ENCODE data around the gene DDX31. TPM values are rescaled to one million over a fixed set of nuclear protein-coding genes. Genes with fewer than 3 reads are reported as not detected.

The DDX31 gene
- total RNA-seq, 4 donors from 2014 or later, result 6.1 to 30.1 (median 9.8) TPM

DNA sequence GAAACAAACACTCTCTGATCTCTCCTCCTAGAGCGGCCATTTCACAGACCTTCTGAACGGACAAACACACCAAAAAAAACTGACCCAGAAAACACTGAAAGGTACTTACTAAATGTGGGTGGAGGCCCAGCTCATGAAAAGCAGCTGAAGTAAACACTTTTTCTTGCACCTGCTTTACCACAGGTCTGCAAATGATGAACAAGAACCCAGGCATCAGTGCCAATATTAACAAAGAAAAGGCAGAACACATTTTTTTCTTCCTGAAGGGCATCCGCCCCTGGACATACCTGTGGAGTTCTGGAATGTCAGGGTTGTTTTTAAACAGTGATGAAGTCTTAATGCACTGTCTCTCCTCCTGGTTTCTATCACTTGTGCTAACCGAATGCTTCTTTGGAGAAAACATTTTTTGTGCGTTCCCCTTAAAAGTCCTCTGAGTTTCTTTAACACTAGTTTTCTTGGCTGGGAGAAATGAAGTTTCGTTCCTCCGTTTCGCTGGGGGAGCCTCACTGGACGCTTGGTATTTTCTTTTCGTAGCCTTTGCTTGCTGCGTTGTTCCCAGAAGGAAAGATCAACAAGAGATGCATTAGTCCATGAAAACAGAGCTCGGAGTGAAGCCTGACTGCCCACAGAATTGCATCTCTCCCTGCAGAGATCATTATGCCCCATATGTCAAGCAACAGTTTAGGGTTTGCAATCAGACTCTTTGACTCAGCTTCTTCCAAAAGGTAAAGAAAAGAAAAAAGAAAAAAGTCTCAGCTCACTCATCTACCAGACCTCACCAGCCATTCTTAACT lies 7.4 kb downstream of the DDX31 start:
- Histone ChIP-seq H3K9me3 (no peaks in the 10 kb centered on the region), H3K27ac (no peak overlapping the region), H3K36me3 (peaks cover 0 to 27% (median 13%) of the 10 kb centered on the region in 4 donors), H3K27me3 (no peaks in the 10 kb centered on the region), H3K4me1 (no peaks in the 10 kb centered on the region), H3K4me3 (no peak overlapping the region)
- TF ChIP-seq CTCF (IDR thresholded peaks at IDR 0.05) (no peak), EP300 (IDR thresholded peaks at IDR 0.05; ENCODE audit: low read depth) (no peak), POLR2A (IDR thresholded peaks at IDR 0.05) (no peak), POLR2AphosphoS5 (IDR thresholded peaks at IDR 0.05) (no peak)
- DNase-seq, result no peak
- in situ Hi-C loops (cut with MboI; ENCODE audit: low pct_ligation_motif_present in 1 of 4, low pct_unique_long_range_greater_than_20kb in 1 of 4, low sequenced_read_pairs in 3 of 4) (no loop called here), intact Hi-C loops (cut with DNase I; ENCODE audit: low total_unique reads) (loop anchor here (10.0 kb wide), 1 partner anchor 242 kb away; no protein-coding TSS in a partner anchor)
- WGBS, 2 donors (ENCODE audit: low coverage in 1 of 2), result 81 to 83% methylated on average over 10 to 12 of the region's 12 CpGs

GRCh38 chr9:132656299-132656698 lies 13.5 kb downstream of the DDX31 start:
- H3K36me3 ChIP-seq, result peaks cover 0 to 30% (median 14%) of the 10 kb centered on the region in 4 donors
- intact Hi-C loops (cut with DNase I; ENCODE audit: low total_unique reads), result no loop called here

GRCh38 chr9:132651259-132651658 lies 18.5 kb downstream of the DDX31 start:
- Histone ChIP-seq H3K9me3 (no peaks in the 10 kb centered on the region), H3K27me3 (no peaks in the 10 kb centered on the region), H3K27ac (no peak overlapping the region), H3K4me3 (no peak overlapping the region), H3K36me3 (peaks cover 0 to 19% (median 6%) of the 10 kb centered on the region in 4 donors), H3K4me1 (peaks cover 0 to 21% (median 9%) of the 10 kb centered on the region in 4 donors)
- 49 to 61% methylated on average over 5 to 6 of the region's 6 CpGs for WGBS, 2 donors (ENCODE audit: low coverage in 1 of 2)
- intact Hi-C loops (cut with DNase I; ENCODE audit: low total_unique reads), result no loop called here
- peak; percentile 47 for DNase-seq
- TF ChIP-seq EP300 (IDR thresholded peaks at IDR 0.05; ENCODE audit: low read depth) (no peak), CTCF (IDR thresholded peaks at IDR 0.05) (peak; percentile 17 to 40 (median 32))
- in situ Hi-C loops (cut with MboI; ENCODE audit: low pct_ligation_motif_present in 1 of 4, low pct_unique_long_range_greater_than_20kb in 1 of 4, low sequenced_read_pairs in 3 of 4), result no loop called here

More at GRCh38 chr9:132656299-132656698, 13.5 kb downstream of the DDX31 start:
- H3K9me3 ChIP-seq, result no peaks in the 10 kb centered on the region
- H3K4me3 ChIP-seq, result no peak overlapping the region
- H3K4me1 ChIP-seq, result peaks cover 0 to 1% (median 0%) of the 10 kb centered on the region in 4 donors
- in situ Hi-C loops (cut with MboI; ENCODE audit: low pct_ligation_motif_present in 1 of 4, low pct_unique_long_range_greater_than_20kb in 1 of 4, low sequenced_read_pairs in 3 of 4), result no loop called here
- DNase-seq, result no peak
- no peaks in the 10 kb centered on the region for H3K27me3 ChIP-seq
- TF ChIP-seq EP300 (IDR thresholded peaks at IDR 0.05; ENCODE audit: low read depth) (no peak), POLR2AphosphoS5 (IDR thresholded peaks at IDR 0.05) (no peak), CTCF (IDR thresholded peaks at IDR 0.05) (no peak), POLR2A (IDR thresholded peaks at IDR 0.05) (no peak)
- 90 to 93% methylated on average over 4 to 7 of the region's 7 CpGs for WGBS, 2 donors (ENCODE audit: low coverage in 1 of 2)
- H3K27ac ChIP-seq, result no peak overlapping the region

DNA sequence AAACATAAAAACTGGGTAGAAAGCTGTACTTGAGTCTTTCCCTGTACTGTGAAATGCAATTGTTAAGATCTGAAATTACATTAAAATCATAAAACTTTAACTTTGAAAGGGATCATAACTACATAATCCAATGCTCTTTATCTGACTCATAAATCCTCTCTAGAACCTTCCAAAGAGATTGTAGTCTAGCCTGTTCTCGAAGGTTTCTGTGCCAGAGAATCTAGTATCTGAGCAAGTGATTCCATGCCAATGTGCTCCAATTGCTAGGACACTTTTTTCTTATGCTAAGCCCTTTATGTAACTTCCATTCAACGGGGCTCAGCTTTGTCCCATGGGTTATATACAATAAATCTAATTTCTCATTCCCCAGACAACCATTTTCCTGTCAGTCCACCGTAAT lies 21.1 kb downstream of the DDX31 start:
- Histone ChIP-seq H3K27me3 (no peaks in the 10 kb centered on the region), H3K27ac (peak overlapping the region in 3 of 4 donors; percentile 30 to 58 (median 49)), H3K4me1 (peaks cover 0 to 21% (median 9%) of the 10 kb centered on the region in 4 donors), H3K4me3 (no peak overlapping the region), H3K36me3 (peaks cover 0 to 34% (median 12%) of the 10 kb centered on the region in 4 donors), H3K9me3 (no peaks in the 10 kb centered on the region)
- 29 to 57% methylated on average over 1 to 3 of the region's 3 CpGs for WGBS, 2 donors (ENCODE audit: low coverage in 1 of 2)
- no peak for TF ChIP-seq EP300 (IDR thresholded peaks at IDR 0.05; ENCODE audit: low read depth)
- intact Hi-C loops (cut with DNase I; ENCODE audit: low total_unique reads), result no loop called here
- in situ Hi-C loops (cut with MboI; ENCODE audit: low pct_ligation_motif_present in 1 of 4, low pct_unique_long_range_greater_than_20kb in 1 of 4, low sequenced_read_pairs in 3 of 4), result no loop called here
- no peak for DNase-seq
